HepG2 (cell line): ENCODE results near the gene LINC00237. TPM values are rescaled to one million over a fixed set of nuclear protein-coding genes. Genes with fewer than 3 reads are reported as not detected.
A peak's percentile ranks its signal among the peaks of the same experiment; 100 is the strongest.

Source experiments
- ATF6 ChIP-seq: sonication (generic); formaldehyde crosslinking; conservative IDR thresholded peaks from 2 replicates; pipeline ENCODE4 v1.4.0; 2020; ENCODE audit warnings: missing genetic modification reagents
- BHLHE40 ChIP-seq: IDR thresholded peaks from 2 replicates; pipeline ENCODE4 v1.6.1; 2011; ENCODE audit warnings: low read length, improper control_type of control experiment
- CEBPB ChIP-seq: IDR thresholded peaks from 2 replicates; pipeline ENCODE4 v1.6.1; 2011; ENCODE audit warnings: low read depth, low read length, improper control_type of control experiment, borderline replicate concordance
- CEBPG ChIP-seq: IDR thresholded peaks from 2 replicates; pipeline ENCODE4 v1.6.1; 2016
- CREBL2 ChIP-seq: sonication (generic); formaldehyde crosslinking; IDR thresholded peaks from 2 replicates; pipeline ENCODE4 v1.8.1; 2023; ENCODE audit warnings: missing genetic modification reagents, mild to moderate bottlenecking, borderline replicate concordance
- CREM ChIP-seq, 2 experiments: sonication (generic) in 1 of 2; formaldehyde crosslinking in 1 of 2; IDR thresholded peaks; 2 replicates each; pipeline versions ENCODE4 v1.4.0 to v1.6.1; 2016 to 2020; ENCODE audit warnings: antibody characterized with exemption in 1 of 2, mild to moderate bottlenecking in 1 of 2, missing genetic modification reagents in 1 of 2
- GABPB1 ChIP-seq: IDR thresholded peaks from 2 replicates; pipeline ENCODE4 v1.6.1; 2016; ENCODE audit warnings: mild to moderate bottlenecking, missing genetic modification reagents, moderate library complexity, missing compliant biosample characterization
- GATAD1 ChIP-seq: IDR thresholded peaks from 2 replicates; pipeline ENCODE4 v1.6.1; 2016; ENCODE audit warnings: missing genetic modification reagents, missing compliant biosample characterization
- HHEX ChIP-seq: IDR thresholded peaks from 2 replicates; pipeline ENCODE4 v1.6.1; 2016; ENCODE audit warnings: control low read depth
- HMG20A ChIP-seq: IDR thresholded peaks from 2 replicates; pipeline ENCODE4 v1.6.1; 2016; ENCODE audit warnings: borderline replicate concordance
- HNRNPLL ChIP-seq: fragments of 200-400 bp; formaldehyde crosslinking; IDR thresholded peaks from 2 replicates; pipeline ENCODE4 v1.6.1; 2017; ENCODE audit warnings: mild to moderate bottlenecking, low read depth, low read length; ENCODE audit not compliant: poor library complexity, severe bottlenecking
- MAF1 ChIP-seq: sonication (generic); formaldehyde crosslinking; IDR thresholded peaks from 2 replicates; pipeline ENCODE4 v1.5.0; 2020; ENCODE audit warnings: missing genetic modification reagents, borderline replicate concordance
- MAFF ChIP-seq: IDR thresholded peaks from 2 replicates; pipeline ENCODE4 v1.6.1; 2011; ENCODE audit warnings: low read depth, low read length, improper control_type of control experiment
- NCOR1 ChIP-seq: fragments of 200-600 bp; sonication (generic); IDR thresholded peaks from 2 replicates; pipeline ENCODE4 v1.7.0; 2017; ENCODE audit warnings: antibody characterized with exemption, low read length, borderline replicate concordance
- PAWR ChIP-seq: sonication (generic); formaldehyde crosslinking; IDR thresholded peaks from 2 replicates; pipeline ENCODE4 v1.4.0; 2020; ENCODE audit warnings: missing genetic modification reagents, mild to moderate bottlenecking, borderline replicate concordance
- PITX1 ChIP-seq: sonication (generic); formaldehyde crosslinking; IDR thresholded peaks from 2 replicates; pipeline ENCODE4 v1.5.1; 2020; ENCODE audit warnings: mild to moderate bottlenecking, missing genetic modification reagents
- SNAPC4 ChIP-seq: sonication (generic); formaldehyde crosslinking; IDR thresholded peaks from 2 replicates; pipeline ENCODE4 v1.4.0; 2020; ENCODE audit warnings: mild to moderate bottlenecking, missing genetic modification reagents
- ZBTB8A ChIP-seq: sonication (generic); formaldehyde crosslinking; IDR thresholded peaks from 2 replicates; pipeline ENCODE4 v1.4.0; 2020; ENCODE audit warnings: mild to moderate bottlenecking, low read depth, missing genetic modification reagents, borderline replicate concordance
- ZMYM3 ChIP-seq: sonication (generic); formaldehyde crosslinking; IDR thresholded peaks from 2 replicates; pipeline ENCODE4 v1.5.1; 2020; ENCODE audit warnings: mild to moderate bottlenecking, missing genetic modification reagents
- ZNF644 ChIP-seq: IDR thresholded peaks from 2 replicates; pipeline ENCODE4 v1.6.1; 2016; ENCODE audit warnings: low read depth
- ZNF710 ChIP-seq: sonication (generic); formaldehyde crosslinking; IDR thresholded peaks from 2 replicates; pipeline ENCODE4 v1.5.0; 2020; ENCODE audit warnings: mild to moderate bottlenecking, missing genetic modification reagents, borderline replicate concordance
- ZSCAN31 ChIP-seq: sonication (generic); formaldehyde crosslinking; IDR thresholded peaks from 2 replicates; pipeline ENCODE4 v1.5.0; 2020; ENCODE audit warnings: low read depth, mild to moderate bottlenecking, missing genetic modification reagents
- polyA plus RNA-seq, 8 experiments: library from polyadenylated mRNA; depleted of rRNA in 3 of 8; stranded (reverse) in 7 of 8; unstranded in 1 of 8; fragments of >200 nt; fragmentation: Illumina TruSeq in 4 of 8; extraction: Trizol in 4 of 8; gene quantifications; 2 replicates each; pipeline versions ENCODE4 v1.2.1 to v1.2.3, GENCODE V29; 2011 to 2016; ENCODE audit warnings: low read depth in 4 of 8, missing spikeins in 1 of 8, mixed read lengths in 1 of 8; ENCODE audit not compliant: insufficient read depth in 1 of 8
- total RNA-seq, 5 experiments: library from RNA; depleted of rRNA; stranded (reverse); fragments of >200 nt; fragmentation: Illumina TruSeq; extraction: Trizol; gene quantifications; 2 replicates each; pipeline ENCODE4 v1.2.3, GENCODE V29; 2016; ENCODE audit warnings: low read depth in 1 of 5

Gene LINC00237
- total and polyA plus RNA-seq, 2 of the 13 experiments (the other 11 are each of a cell fraction or from before 2014, with no cell fraction given): not detected

- TF ChIP-seq SNAPC4 (CRISPR knock-in tag) (no peak), MAF1 (CRISPR knock-in tag) (no peak), HMG20A (CRISPR knock-in tag) (peak; percentile 85), PAWR (CRISPR knock-in tag) (no peak), ATF6 (CRISPR knock-in tag) (no peak), ZMYM3 (CRISPR knock-in tag) (no peak), HHEX (CRISPR knock-in tag) (no peak), CREM (IDR thresholded peaks at IDR 0.05) (peak; percentile 97), CREM (CRISPR knock-in tag; IDR thresholded peaks at IDR 0.05) (no peak), NCOR1 (peak; percentile 84), HNRNPLL (no peak), ZNF710 (peak; percentile 86), CEBPB (peak; percentile 12; the same call in 1 of the 2 replicates), PITX1 (CRISPR knock-in tag) (no peak), BHLHE40 (peak; percentile 38; the same call in 1 of the 2 replicates), ZSCAN31 (CRISPR knock-in tag) (no peak), MAFF (0 out of 2 replicates have a peak, but pooled peaks have one; percentile 19), CEBPG (CRISPR knock-in tag) (peak; percentile 69), ZBTB8A (CRISPR knock-in tag) (no peak), CREBL2 (no peak), GATAD1 (no peak), ZNF644 (CRISPR knock-in tag) (peak; percentile 34; the same call in 1 of the 2 replicates), GABPB1 (CRISPR knock-in tag) (no peak)
Measured at GRCh38 chr20:21077809-21078345, 28.3 kb downstream of the LINC00237 start (continued).
